SH-SY5Y (cell line): ENCODE measurements around the gene TPM2.

Experiments used
- GATA2 ChIP-seq: IDR thresholded peaks from 2 replicates; pipeline ENCODE4 v1.6.1; 2011; ENCODE audit warnings: mild to moderate bottlenecking, low read depth, low read length
- GATA3 ChIP-seq: IDR thresholded peaks from 2 replicates; pipeline ENCODE4 v1.6.1; 2011; ENCODE audit warnings: low read depth, mild to moderate bottlenecking, low read length, moderate library complexity

TPM2 gene

DNA sequence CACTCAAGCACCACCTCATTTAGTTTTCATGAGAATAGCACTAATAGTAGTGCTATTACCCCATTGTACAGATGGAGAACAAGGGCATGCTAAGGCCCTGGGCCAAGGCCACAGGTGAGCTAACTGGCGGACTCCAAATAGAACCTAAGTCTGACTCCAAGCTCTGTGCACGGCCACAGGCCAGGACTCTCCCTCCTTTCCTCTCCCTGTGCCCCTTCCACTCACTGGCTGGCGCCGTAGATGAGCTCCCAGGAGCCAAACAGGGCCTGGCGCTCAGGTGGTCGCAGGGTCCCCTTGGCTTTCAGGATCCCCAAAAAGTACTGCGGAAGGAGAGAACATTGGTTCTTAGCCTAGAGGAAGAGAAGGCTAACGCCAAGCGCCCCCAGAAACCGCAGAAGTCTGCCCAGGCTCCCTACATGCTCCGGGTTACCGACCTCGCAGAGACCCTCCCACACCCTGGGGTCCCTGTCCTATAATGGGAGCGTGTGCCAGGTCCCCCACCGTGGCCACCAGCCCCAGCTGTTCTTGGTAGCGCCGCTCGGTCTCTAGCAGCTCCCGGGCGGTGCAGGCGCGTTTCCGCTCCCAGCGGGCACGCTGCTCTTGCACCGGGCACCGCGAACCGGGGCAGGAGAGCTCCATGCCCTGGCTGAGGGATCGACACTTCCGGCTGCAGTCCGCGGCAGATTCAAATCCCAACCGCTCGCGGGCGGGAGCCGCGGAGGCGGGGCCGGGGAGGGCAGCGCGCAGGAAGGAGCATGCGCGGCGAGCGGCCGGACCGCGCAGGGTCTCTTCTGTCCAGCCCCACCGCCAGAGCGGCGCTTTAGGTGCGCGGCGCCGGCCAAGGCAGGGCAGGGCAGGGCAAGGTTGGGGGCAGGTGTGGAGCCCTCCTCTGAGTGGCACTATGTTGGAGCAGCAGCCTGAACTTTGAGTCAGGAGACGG, 24.9 kb downstream of the TPM2 start, which contains the start of gene ARHGEF39:
TSS of gene ARHGEF39 (minus strand) at position 665 of the 940 bp plus-strand sequence. CDS start at position 639, 26 bp downstream.
- TF ChIP-seq GATA2, result no peak
- TF ChIP-seq GATA3, result no peak

GRCh38 chr9:35662437-35662836, 27.3 kb downstream of the TPM2 start:
- no peak for TF ChIP-seq GATA2
- TF ChIP-seq GATA3, result no peak

DNA sequence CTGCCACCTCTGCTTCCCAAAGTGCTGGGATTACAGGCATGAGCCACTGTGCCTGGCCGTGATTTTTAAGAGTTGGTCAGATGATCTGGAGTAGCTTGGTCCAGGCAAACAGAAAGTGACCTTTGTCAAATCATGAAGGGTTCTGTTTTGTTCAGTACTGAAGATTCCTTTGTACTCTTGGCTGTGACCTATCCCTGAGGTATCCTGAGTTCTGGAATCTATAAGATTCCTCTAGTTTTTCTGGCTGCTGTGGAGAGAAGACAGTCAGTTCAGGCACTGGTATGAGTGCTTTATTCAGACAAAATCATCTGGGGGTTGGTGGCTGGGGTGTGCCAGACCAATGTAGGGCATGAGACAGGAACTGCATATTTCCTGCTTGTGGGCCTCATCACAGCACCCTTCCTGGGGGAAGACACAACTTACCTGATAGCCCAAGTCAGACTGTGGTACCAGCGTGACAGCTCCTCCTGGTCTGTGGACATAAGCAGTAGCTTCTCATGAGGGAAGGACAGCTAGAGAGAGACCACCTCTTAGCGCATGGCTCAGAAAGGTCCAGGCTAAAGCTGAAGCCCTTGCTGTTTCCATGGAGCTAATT, 27.9 kb downstream of the TPM2 start:
- no peak for TF ChIP-seq GATA2
- no peak for TF ChIP-seq GATA3

GRCh38 chr9:35660966-35661415, 28.7 kb downstream of the TPM2 start:
- TF ChIP-seq GATA3, result no peak
- TF ChIP-seq GATA2, result no peak

DNA sequence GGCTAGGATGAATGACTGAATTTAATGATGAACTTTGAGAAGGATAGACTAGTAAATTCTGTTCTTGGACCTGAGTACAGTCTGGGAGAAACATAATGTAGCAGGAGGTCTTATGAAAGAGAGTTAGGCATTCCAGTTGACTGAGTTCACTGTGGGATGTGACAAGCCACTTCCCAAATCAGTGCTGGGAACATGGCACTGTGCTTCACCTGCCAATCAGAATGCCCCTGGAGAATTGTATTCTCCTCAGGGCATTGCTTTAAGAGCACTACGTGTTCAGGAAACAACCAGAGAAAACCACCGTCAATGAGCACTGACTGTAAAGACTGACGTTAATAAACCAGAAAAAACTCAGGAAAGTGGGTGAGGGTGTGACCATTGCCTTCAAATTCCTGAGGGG, 30.4 kb downstream of the TPM2 start:
- TF ChIP-seq GATA3 (no peak), GATA2 (no peak)

- TF ChIP-seq GATA3 (no peak), GATA2 (no peak)
These were observed 30.8 kb downstream of the TPM2 start for GRCh38 chr9:35658968-35659220.

DNA sequence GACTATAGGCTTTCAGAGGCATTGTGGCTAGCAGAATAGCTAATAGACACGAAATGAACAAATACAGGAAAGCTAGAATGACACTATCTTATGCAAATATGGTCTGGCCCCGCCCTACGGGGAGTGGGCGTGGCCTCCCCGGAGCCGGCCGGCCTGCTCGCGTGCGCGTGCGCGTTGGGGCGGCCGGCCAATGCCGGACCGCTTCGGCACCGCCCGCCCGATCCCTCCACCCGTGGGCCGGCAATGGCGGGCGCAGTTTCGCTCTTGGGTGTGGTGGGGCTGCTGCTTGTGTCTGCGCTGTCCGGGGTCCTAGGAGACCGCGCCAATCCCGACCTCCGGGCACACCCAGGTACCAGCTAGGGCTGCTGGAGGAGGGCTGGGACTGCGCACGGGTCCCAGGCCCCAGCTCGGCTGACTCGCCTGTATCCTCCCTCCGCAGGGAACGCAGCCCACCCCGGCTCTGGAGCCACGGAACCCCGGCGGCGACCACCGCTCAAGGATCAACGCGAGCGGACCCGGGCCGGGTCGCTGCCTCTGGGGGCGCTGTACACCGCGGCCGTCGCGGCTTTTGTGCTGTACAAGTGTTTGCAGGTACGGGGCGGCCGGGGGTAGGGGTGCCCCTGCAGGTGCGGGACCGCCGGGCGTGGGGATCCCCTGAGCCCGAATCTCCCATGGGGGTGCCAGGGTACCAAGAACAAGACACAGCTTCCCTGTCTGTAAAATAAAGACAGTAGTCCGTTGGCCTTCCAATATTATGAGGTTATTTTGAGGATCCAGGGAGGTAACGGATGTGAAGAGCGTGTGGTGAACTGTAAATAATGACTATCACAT, 31.4 kb downstream of the TPM2 start, which contains the start of gene CCDC107:
TSS of gene CCDC107 (plus strand) at position 156 of the 831 bp plus-strand sequence. CDS start at position 244, 88 bp downstream.
- no peak for TF ChIP-seq GATA3
- no peak for TF ChIP-seq GATA2

GRCh38 chr9:35657546-35658136, 32.1 kb downstream of the TPM2 start, which contains the start of gene RMRP:
Gene RMRP (minus strand): TSS chr9:35658019.
- TF ChIP-seq GATA3 (no peak), GATA2 (no peak)

- TF ChIP-seq GATA2, result no peak
- no peak for TF ChIP-seq GATA3
These were observed 32.7 kb downstream of the TPM2 start for GRCh38 chr9:35656831-35657545.

DNA sequence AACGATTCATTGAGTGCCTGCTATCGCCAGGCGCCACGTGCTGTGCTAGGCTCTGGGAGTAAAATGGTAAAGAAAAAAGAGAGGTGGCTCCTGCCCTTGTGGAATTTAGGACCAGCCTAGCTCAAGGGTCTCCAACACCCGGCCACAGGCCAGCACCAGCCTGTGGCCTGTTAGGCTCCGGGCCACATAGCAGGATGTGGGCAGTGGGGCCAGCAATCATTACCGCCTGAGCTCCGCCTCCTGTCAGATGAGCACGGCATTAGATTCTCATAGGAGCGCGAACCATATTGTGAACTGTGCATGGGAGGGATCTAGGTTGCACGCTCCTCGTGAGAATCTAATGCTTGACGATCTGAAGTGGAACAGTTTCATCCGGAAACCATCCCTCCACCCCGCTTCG, 33.4 kb downstream of the TPM2 start:
- no peak for TF ChIP-seq GATA2
- no peak for TF ChIP-seq GATA3

GRCh38 chr9:35653611-35654010, 36.1 kb downstream of the TPM2 start:
- TF ChIP-seq GATA2, result no peak
- no peak for TF ChIP-seq GATA3

DNA sequence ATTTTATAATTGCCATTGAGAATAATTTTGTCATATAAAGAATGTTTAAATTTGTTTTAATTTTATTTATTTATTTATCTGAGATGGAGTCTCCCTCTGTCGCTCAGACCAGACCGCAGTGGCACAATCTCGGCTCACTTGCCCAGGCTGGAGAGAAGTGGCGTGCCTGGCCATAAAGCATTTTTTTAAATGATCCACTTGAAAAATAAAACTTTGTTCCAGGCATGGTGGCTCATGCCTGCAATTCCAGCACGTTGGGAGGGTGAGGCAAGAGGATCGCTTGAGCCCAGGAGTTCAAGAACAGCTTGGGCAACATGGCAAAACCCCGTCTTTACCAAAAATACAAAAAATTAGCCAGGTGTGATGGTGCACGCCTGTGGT, 36.9 kb downstream of the TPM2 start:
- TF ChIP-seq GATA2, result no peak
- TF ChIP-seq GATA3, result no peak

- TF ChIP-seq GATA2, result no peak
- no peak for TF ChIP-seq GATA3
These were observed 37.5 kb downstream of the TPM2 start for GRCh38 chr9:35651956-35652828.
